ENCODE data around the gene PI4KB.

DNA sequence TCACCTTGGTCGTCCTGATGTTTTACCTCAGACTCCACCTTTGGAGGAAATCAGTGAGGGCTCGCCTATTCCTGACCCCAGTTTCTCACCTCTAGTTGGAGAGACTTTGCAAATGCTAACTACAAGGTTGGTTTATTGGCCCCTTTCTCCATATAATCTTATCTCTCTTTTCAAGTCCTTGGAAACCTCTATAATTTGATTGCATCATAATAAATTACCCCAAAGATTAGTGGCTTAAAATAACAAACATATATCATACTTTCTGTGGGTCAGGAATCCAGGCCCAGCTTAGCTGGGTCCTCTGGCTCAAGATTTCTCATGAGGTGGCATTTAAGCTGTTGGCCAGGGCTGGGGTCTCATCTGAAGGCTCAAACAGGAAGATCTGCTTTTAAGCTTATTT is 84.8 kb downstream of the PI4KB start:
- TF ChIP-seq, protein P1, sequence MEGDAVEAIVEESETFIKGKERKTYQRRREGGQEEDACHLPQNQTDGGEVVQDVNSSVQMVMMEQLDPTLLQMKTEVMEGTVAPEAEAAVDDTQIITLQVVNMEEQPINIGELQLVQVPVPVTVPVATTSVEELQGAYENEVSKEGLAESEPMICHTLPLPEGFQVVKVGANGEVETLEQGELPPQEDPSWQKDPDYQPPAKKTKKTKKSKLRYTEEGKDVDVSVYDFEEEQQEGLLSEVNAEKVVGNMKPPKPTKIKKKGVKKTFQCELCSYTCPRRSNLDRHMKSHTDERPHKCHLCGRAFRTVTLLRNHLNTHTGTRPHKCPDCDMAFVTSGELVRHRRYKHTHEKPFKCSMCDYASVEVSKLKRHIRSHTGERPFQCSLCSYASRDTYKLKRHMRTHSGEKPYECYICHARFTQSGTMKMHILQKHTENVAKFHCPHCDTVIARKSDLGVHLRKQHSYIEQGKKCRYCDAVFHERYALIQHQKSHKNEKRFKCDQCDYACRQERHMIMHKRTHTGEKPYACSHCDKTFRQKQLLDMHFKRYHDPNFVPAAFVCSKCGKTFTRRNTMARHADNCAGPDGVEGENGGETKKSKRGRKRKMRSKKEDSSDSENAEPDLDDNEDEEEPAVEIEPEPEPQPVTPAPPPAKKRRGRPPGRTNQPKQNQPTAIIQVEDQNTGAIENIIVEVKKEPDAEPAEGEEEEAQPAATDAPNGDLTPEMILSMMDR (IDR thresholded peaks at IDR 0.05) = no peak
- TF ChIP-seq POLR2A (IDR thresholded peaks at IDR 0.05) = no peak
